Astrocyte (in vitro differentiated cells and primary cell): ENCODE data around the gene LRRC19.
A peak's percentile ranks its signal among the peaks of the same experiment; 100 is the strongest.

Source experiments
- EZH2 ChIP-seq: IDR thresholded peaks from 2 replicates; pipeline ENCODE4 v1.6.1; 2012; ENCODE audit warnings: mild to moderate bottlenecking, low read length, inconsistent platforms; ENCODE audit not compliant: insufficient read depth
- TF ChIP-seq, protein P1 (sequence below): IDR thresholded peaks from 2 replicates; pipeline ENCODE4 v1.5.1; 2011; ENCODE audit warnings: low read depth, mild to moderate bottlenecking, inconsistent platforms, low read length, moderate library complexity; ENCODE audit not compliant: insufficient read depth

DNA sequence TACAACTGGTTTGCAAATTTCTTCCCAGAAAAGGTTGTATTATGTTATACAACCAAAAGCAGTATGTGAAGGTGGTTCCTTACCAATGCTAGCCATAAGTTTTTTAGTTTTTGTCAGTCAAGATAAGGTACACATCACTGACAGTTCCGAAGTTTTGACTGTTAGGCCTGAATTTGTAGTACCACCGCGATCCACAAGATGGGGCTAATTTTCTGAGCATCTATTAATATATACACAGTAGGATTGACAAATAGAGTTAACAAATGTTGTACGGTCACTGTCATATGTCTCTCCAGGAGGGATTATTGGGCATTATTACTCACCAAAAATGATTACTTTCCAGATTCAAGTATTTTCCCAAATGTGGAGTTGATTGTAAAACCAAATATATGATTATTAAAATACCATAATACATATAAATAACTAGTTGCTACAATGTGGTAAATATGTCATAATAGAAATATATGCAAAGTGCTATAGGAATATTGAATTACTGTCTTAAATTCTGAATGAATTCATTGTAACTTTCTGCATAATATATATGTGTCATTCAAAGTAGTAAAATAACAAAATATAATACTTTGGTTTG, 28.4 kb upstream of the LRRC19 start:
- TF ChIP-seq, protein P1, sequence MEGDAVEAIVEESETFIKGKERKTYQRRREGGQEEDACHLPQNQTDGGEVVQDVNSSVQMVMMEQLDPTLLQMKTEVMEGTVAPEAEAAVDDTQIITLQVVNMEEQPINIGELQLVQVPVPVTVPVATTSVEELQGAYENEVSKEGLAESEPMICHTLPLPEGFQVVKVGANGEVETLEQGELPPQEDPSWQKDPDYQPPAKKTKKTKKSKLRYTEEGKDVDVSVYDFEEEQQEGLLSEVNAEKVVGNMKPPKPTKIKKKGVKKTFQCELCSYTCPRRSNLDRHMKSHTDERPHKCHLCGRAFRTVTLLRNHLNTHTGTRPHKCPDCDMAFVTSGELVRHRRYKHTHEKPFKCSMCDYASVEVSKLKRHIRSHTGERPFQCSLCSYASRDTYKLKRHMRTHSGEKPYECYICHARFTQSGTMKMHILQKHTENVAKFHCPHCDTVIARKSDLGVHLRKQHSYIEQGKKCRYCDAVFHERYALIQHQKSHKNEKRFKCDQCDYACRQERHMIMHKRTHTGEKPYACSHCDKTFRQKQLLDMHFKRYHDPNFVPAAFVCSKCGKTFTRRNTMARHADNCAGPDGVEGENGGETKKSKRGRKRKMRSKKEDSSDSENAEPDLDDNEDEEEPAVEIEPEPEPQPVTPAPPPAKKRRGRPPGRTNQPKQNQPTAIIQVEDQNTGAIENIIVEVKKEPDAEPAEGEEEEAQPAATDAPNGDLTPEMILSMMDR: peak; percentile 96
- no peak for TF ChIP-seq EZH2
